ENCODE results near the gene PROM1.

Gene PROM1

GRCh38 chr4:16006771-16007446, 76.9 kb downstream of the PROM1 start:
- DNase-seq (ENCODE audit: low read depth), result no peak
- no peak overlapping the region for H3K4me3 ChIP-seq (ENCODE audit: control insufficient read depth, low read depth, low read length)
- TF ChIP-seq, protein P1, sequence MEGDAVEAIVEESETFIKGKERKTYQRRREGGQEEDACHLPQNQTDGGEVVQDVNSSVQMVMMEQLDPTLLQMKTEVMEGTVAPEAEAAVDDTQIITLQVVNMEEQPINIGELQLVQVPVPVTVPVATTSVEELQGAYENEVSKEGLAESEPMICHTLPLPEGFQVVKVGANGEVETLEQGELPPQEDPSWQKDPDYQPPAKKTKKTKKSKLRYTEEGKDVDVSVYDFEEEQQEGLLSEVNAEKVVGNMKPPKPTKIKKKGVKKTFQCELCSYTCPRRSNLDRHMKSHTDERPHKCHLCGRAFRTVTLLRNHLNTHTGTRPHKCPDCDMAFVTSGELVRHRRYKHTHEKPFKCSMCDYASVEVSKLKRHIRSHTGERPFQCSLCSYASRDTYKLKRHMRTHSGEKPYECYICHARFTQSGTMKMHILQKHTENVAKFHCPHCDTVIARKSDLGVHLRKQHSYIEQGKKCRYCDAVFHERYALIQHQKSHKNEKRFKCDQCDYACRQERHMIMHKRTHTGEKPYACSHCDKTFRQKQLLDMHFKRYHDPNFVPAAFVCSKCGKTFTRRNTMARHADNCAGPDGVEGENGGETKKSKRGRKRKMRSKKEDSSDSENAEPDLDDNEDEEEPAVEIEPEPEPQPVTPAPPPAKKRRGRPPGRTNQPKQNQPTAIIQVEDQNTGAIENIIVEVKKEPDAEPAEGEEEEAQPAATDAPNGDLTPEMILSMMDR (conservative IDR thresholded peaks at IDR 0.05; ENCODE audit: control insufficient read depth, insufficient read depth, low read depth, low read length), result no peak

DNA sequence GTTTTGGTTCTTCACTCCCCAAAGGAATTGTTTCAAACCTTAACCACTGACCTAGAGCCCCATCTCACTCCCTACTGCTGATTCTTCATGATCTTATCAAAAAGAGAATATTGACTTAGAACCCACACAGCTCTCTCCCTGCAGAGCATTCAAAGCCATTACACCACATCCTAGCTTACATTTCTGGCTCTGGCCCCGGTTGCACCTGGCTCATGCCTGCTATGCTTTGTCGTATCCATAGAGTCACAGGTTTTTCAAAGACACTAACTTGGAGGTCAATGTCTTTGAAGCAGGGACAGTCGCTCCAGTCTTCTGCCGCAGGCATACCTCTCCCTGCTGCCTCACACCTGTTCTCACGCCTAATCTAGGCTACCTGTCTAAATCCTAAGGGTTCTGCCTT, 78.1 kb downstream of the PROM1 start:
- DNase-seq (ENCODE audit: low read depth), result no peak
- no peak overlapping the region for H3K4me3 ChIP-seq (ENCODE audit: control insufficient read depth, low read depth, low read length)
- TF ChIP-seq, protein P1 (conservative IDR thresholded peaks at IDR 0.05; ENCODE audit: control insufficient read depth, insufficient read depth, low read depth, low read length), result no peak

- H3K4me3 ChIP-seq (ENCODE audit: control insufficient read depth, low read depth, low read length), result no peak overlapping the region
- peak; percentile 72 for DNase-seq (ENCODE audit: low read depth)
- TF ChIP-seq, protein P1 (conservative IDR thresholded peaks at IDR 0.05; ENCODE audit: control insufficient read depth, insufficient read depth, low read depth, low read length), result peak; percentile 92
These were observed 82.4 kb downstream of the PROM1 start for GRCh38 chr4:16001484-16001858.

- no peak for DNase-seq (ENCODE audit: low read depth)
- H3K4me3 ChIP-seq (ENCODE audit: control insufficient read depth, low read depth, low read length), result no peak overlapping the region
- TF ChIP-seq, protein P1 (conservative IDR thresholded peaks at IDR 0.05; ENCODE audit: control insufficient read depth, insufficient read depth, low read depth, low read length), result no peak
These were observed 82.9 kb downstream of the PROM1 start for GRCh38 chr4:16000708-16001483.

- no peak overlapping the region for H3K4me3 ChIP-seq (ENCODE audit: control insufficient read depth, low read depth, low read length)
- TF ChIP-seq, protein P1 (conservative IDR thresholded peaks at IDR 0.05; ENCODE audit: control insufficient read depth, insufficient read depth, low read depth, low read length), result no peak
- DNase-seq (ENCODE audit: low read depth), result no peak
These were observed 87.0 kb downstream of the PROM1 start for GRCh38 chr4:15996773-15997172.

- no peak overlapping the region for H3K4me3 ChIP-seq (ENCODE audit: control insufficient read depth, low read depth, low read length)
- TF ChIP-seq, protein P1 (conservative IDR thresholded peaks at IDR 0.05; ENCODE audit: control insufficient read depth, insufficient read depth, low read depth, low read length), result no peak
- DNase-seq (ENCODE audit: low read depth), result no peak
These were observed 88.0 kb downstream of the PROM1 start for GRCh38 chr4:15995826-15996225.

Data from fibroblast of mammary gland (primary cell).